ENCODE results near the gene PKNOX1. TPM values are rescaled to one million over a fixed set of nuclear protein-coding genes. Genes with fewer than 3 reads are reported as not detected.

PKNOX1 gene
- total and polyA plus RNA-seq, 3 donors from 2014 or later, result 22.1 to 82.5 (median 38.8) TPM

GRCh38 chr21:43024439-43025136 is 50.2 kb downstream of the PKNOX1 start:
- Histone ChIP-seq H3K4me3 (no peak overlapping the region), H3K27ac (peak overlapping the region; percentile 80 to 82), H3K9me3 (no peaks in the 10 kb centered on the region), H3K27me3 (no peaks in the 10 kb centered on the region), H3K4me1 (peaks cover 12% of the 10 kb centered on the region), H3K36me3 (ENCODE audit: low read depth, missing control alignments) (no peaks in the 10 kb centered on the region)
- intact Hi-C loops (cut with DNase I; ENCODE audit: low total_unique reads), result no loop called here
- DNase-seq, result no peak
- 71 to 72% methylated on average over 17 of the region's 17 CpGs for WGBS, 2 donors
- no peak for TF ChIP-seq CTCF (IDR thresholded peaks at IDR 0.05)
- TF ChIP-seq POLR2A (IDR thresholded peaks at IDR 0.05), result no peak

GRCh38 chr21:43025636-43026180 is 51.3 kb downstream of the PKNOX1 start:
- WGBS, 2 donors, result 39 to 41% methylated on average over 6 of the region's 6 CpGs
- no peaks in the 10 kb centered on the region for H3K36me3 ChIP-seq (ENCODE audit: low read depth, missing control alignments)

GRCh38 chr21:43027846-43028731 is 53.7 kb downstream of the PKNOX1 start:
- Histone ChIP-seq H3K36me3 (ENCODE audit: low read depth, missing control alignments) (no peaks in the 10 kb centered on the region), H3K4me3 (no peak overlapping the region), H3K27me3 (no peaks in the 10 kb centered on the region), H3K4me1 (peaks cover 12% of the 10 kb centered on the region), H3K27ac (no peak overlapping the region), H3K9me3 (no peaks in the 10 kb centered on the region)
- no peak for TF ChIP-seq POLR2A (IDR thresholded peaks at IDR 0.05)
- WGBS, 2 donors, result 92 to 95% methylated on average over 26 to 27 of the region's 27 CpGs
- DNase-seq, result no peak
- intact Hi-C loops (cut with DNase I; ENCODE audit: low total_unique reads), result no loop called here

More at GRCh38 chr21:43025636-43026180, 51.3 kb downstream of the PKNOX1 start:
- H3K4me1 ChIP-seq, result peaks cover 12% of the 10 kb centered on the region
- TF ChIP-seq CTCF (IDR thresholded peaks at IDR 0.05) (no peak), POLR2A (IDR thresholded peaks at IDR 0.05) (no peak)
- H3K27me3 ChIP-seq, result no peaks in the 10 kb centered on the region
- peak overlapping the region; percentile 80 to 82 for H3K27ac ChIP-seq
- no peak overlapping the region for H3K4me3 ChIP-seq
- no peaks in the 10 kb centered on the region for H3K9me3 ChIP-seq
- DNase-seq, result no peak
- intact Hi-C loops (cut with DNase I; ENCODE audit: low total_unique reads), result no loop called here

GRCh38 chr21:43029785-43030184 is 55.4 kb downstream of the PKNOX1 start:
- H3K27me3 ChIP-seq, result no peaks in the 10 kb centered on the region
- 85 to 91% methylated on average over 13 of the region's 13 CpGs for WGBS, 2 donors

DNA sequence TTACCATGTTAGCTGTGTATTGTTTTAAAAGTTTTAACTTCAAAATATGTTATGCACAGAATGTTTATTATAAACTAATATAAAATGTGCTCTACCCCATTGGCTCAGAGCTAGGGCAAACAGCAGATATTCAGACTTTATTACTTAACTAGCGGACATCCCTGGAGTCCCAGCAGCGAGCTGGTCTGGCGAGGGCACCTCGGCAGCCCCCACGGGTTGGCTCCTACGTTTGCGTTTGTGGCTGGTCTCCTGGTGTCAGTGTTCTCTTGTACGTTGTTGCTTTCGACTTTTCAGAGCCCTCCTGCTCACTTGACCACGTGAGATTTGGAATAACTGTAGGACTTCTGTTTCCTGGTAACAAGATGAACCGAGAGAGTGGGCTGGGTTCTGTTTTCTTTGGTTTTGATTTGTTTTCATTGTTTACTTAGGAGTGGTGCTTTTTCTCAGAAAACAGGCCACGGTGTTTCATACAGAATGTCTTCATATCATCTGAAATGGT is 56.8 kb downstream of the PKNOX1 start:
- H3K4me1 ChIP-seq, result no peaks in the 10 kb centered on the region
- H3K27me3 ChIP-seq, result no peaks in the 10 kb centered on the region
- H3K36me3 ChIP-seq (ENCODE audit: low read depth, missing control alignments), result no peaks in the 10 kb centered on the region
- no peak overlapping the region for H3K4me3 ChIP-seq
- peak overlapping the region; percentile 53 to 61 for H3K27ac ChIP-seq
- intact Hi-C loops (cut with DNase I; ENCODE audit: low total_unique reads), result no loop called here
- TF ChIP-seq CTCF (IDR thresholded peaks at IDR 0.05) (no peak), POLR2A (IDR thresholded peaks at IDR 0.05) (no peak)
- no peaks in the 10 kb centered on the region for H3K9me3 ChIP-seq
- DNase-seq, result peak; percentile 41
- WGBS, 2 donors, result 69 to 74% methylated on average over 12 of the region's 12 CpGs

More at GRCh38 chr21:43029785-43030184, 55.4 kb downstream of the PKNOX1 start:
- Histone ChIP-seq H3K36me3 (ENCODE audit: low read depth, missing control alignments) (no peaks in the 10 kb centered on the region), H3K4me3 (no peak overlapping the region), H3K4me1 (peaks cover 12% of the 10 kb centered on the region), H3K9me3 (no peaks in the 10 kb centered on the region), H3K27ac (no peak overlapping the region)
- no peak for DNase-seq
- TF ChIP-seq POLR2A (IDR thresholded peaks at IDR 0.05), result no peak
- intact Hi-C loops (cut with DNase I; ENCODE audit: low total_unique reads), result no loop called here
